ENCODE results near the gene SH3PXD2B. TPM values are rescaled to one million over a fixed set of nuclear protein-coding genes. Genes with fewer than 3 reads are reported as not detected.
"Not testable (repeated sequence)": the region's sequence is repeated elsewhere in the genome, so short reads cannot be mapped to it uniquely, and the experiment has no call there.

Gene SH3PXD2B
- total RNA-seq, 4 donors from 2014 or later: 13.7 to 27.1 (median 21.1) TPM

DNA sequence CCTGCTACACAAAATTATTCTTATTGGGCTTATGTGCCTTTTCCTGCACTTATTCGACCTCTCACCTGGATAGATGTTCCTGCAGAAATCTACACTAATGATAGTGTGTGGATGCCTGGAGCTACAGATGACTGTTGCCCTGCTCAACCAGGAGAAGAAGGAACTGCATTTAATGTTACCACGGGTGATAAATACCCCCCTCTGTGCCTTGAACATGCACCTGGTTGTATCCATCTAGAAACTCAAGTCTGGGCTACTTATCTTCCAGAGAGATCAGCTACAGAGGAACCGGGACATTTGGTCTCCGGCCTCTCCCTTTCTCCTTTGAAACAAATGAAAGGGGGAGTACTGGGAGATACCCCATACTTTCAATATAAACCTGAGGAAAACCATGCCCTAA is 54.5 kb downstream of the SH3PXD2B start:
- Histone ChIP-seq H3K4me3 (replicated peaks in 1 of 3) (no peak overlapping the region), H3K27ac (no peak overlapping the region), H3K36me3 (no peaks in the 10 kb centered on the region), H3K4me1 (peaks cover 14% of the 10 kb centered on the region in 2 donors), H3K9me3 (no peaks in the 10 kb centered on the region), H3K27me3 (no peaks in the 10 kb centered on the region)
- TF ChIP-seq POLR2A (IDR thresholded peaks at IDR 0.05) (no peak), CTCF (IDR thresholded peaks at IDR 0.05) (no peak)
- 82 to 89% methylated on average over 4 of the region's 4 CpGs for WGBS, 2 donors
- no peak for DNase-seq
- intact Hi-C loops (cut with DNase I): no loop called here

DNA sequence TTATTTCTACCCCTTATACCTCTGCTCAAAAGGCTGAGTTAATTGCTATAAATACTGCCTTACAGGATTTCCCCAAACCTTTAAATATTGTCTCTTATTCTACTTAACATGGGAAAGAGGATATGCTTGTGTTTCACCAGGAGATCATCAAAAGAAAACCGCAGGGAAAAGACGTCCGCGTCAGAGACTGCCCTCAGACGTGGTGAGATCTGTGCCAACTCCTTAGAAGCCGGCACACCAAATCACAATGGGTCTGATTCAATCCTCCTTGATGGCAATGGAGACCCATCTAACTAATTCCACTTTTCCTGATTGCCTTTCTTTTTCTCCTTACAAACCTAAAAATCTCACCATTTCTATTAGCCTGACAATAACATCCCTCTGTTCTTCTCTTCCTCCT is 55.0 kb downstream of the SH3PXD2B start:
- Histone ChIP-seq H3K9me3 (no peaks in the 10 kb centered on the region), H3K27me3 (no peaks in the 10 kb centered on the region), H3K4me3 (replicated peaks in 1 of 3) (no peak overlapping the region), H3K27ac (no peak overlapping the region), H3K36me3 (no peaks in the 10 kb centered on the region), H3K4me1 (peaks cover 14% of the 10 kb centered on the region in 2 donors)
- intact Hi-C loops (cut with DNase I): no loop called here
- no peak for DNase-seq
- TF ChIP-seq CTCF (IDR thresholded peaks at IDR 0.05) (no peak), POLR2A (IDR thresholded peaks at IDR 0.05) (no peak)
- 83 to 84% methylated on average over 6 of the region's 6 CpGs for WGBS, 2 donors

- H3K4me3 ChIP-seq (replicated peaks in 1 of 3); H3K9me3 ChIP-seq; H3K27ac ChIP-seq; DNase-seq; H3K36me3 ChIP-seq; H3K27me3 ChIP-seq; intact Hi-C loops (cut with DNase I): not testable (repeated sequence)
- H3K4me1 ChIP-seq: peaks cover 11% of the 10 kb centered on the region in 2 donors
- WGBS, 2 donors: 58 to 75% methylated on average over 4 of the region's 4 CpGs
These were observed 55.7 kb downstream of the SH3PXD2B start for GRCh38 chr5:172398645-172399044.

GRCh38 chr5:172396994-172397393 is 57.3 kb downstream of the SH3PXD2B start:
- H3K36me3 ChIP-seq; intact Hi-C loops (cut with DNase I): not testable (repeated sequence)

GRCh38 chr5:172396220-172396619 is 58.1 kb downstream of the SH3PXD2B start:
- no peak for TF ChIP-seq POLR2A (IDR thresholded peaks at IDR 0.05)
- Histone ChIP-seq H3K9me3 (no peaks in the 10 kb centered on the region), H3K27me3 (no peaks in the 10 kb centered on the region), H3K27ac (no peak overlapping the region), H3K36me3 (no peaks in the 10 kb centered on the region), H3K4me1 (no peaks in the 10 kb centered on the region), H3K4me3 (replicated peaks in 1 of 3) (no peak overlapping the region)
- intact Hi-C loops (cut with DNase I): no loop called here
- 91 to 98% methylated on average over 3 of the region's 3 CpGs for WGBS, 2 donors
- no peak for DNase-seq

More at GRCh38 chr5:172396994-172397393, 57.3 kb downstream of the SH3PXD2B start:
- DNase-seq; H3K4me1 ChIP-seq; H3K27me3 ChIP-seq; H3K4me3 ChIP-seq (replicated peaks in 1 of 3); H3K27ac ChIP-seq; H3K9me3 ChIP-seq: not testable (repeated sequence)
- 96% methylated on average over 8 of the region's 8 CpGs for WGBS, 2 donors

- intact Hi-C loops (cut with DNase I): no loop called here
- 81 to 83% methylated on average over 5 of the region's 5 CpGs for WGBS, 2 donors
- no peak overlapping the region for H3K27ac ChIP-seq
- TF ChIP-seq POLR2A (IDR thresholded peaks at IDR 0.05): no peak
- TF ChIP-seq CTCF (IDR thresholded peaks at IDR 0.05): no peak
- DNase-seq: no peak
- no peak overlapping the region for H3K4me3 ChIP-seq (replicated peaks in 1 of 3)
- H3K27me3 ChIP-seq: no peaks in the 10 kb centered on the region
- H3K9me3 ChIP-seq: no peaks in the 10 kb centered on the region
- no peaks in the 10 kb centered on the region for H3K4me1 ChIP-seq
- no peaks in the 10 kb centered on the region for H3K36me3 ChIP-seq
These were observed 58.8 kb downstream of the SH3PXD2B start for GRCh38 chr5:172395483-172395882.

GRCh38 chr5:172389578-172390112 is 64.7 kb downstream of the SH3PXD2B start:
- TF ChIP-seq CTCF (IDR thresholded peaks at IDR 0.05) (no peak), POLR2A (IDR thresholded peaks at IDR 0.05) (no peak)
- Histone ChIP-seq H3K9me3 (no peaks in the 10 kb centered on the region), H3K36me3 (no peaks in the 10 kb centered on the region), H3K27ac (no peak overlapping the region), H3K4me1 (no peaks in the 10 kb centered on the region), H3K4me3 (replicated peaks in 1 of 3) (no peak overlapping the region), H3K27me3 (no peaks in the 10 kb centered on the region)
- DNase-seq: no peak
- intact Hi-C loops (cut with DNase I): no loop called here
- WGBS, 2 donors: 50 to 74% methylated on average over 2 of the region's 2 CpGs

Measured in thyroid gland (tissue), 4 donors.